Glomerular visceral epithelial cell (primary cell): ENCODE results near the gene GFOD2.

Experiments
- DNase-seq: peaks from one replicate; pipeline ENCODE4 v3.0.0-alpha.2; 2016; ENCODE audit errors: extremely low spot score

Gene GFOD2

DNA sequence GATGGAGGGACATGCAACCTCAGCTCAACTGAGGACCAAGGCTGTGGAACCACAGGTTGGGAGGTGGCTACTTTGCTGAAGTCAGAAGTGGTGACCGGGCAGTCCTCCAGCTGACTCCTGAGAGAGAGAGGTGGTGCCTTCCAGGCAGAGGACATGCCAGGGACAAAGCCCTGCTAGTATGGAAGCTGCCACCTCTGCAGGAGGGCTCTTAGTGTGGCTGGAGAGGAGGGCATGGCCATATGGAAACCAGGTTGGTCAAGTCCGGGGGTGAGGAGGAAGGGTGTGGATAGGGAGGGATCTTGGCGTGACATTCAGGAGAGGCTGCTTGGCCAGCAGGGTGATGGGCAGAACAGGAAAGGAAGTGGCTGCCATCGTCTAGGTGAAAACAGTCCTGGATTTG lies 46.8 kb downstream of the GFOD2 start:
- DNase-seq = no peak

GRCh38 chr16:67669499-67670101 lies 49.5 kb downstream of the GFOD2 start:
- DNase-seq = no peak

DNA sequence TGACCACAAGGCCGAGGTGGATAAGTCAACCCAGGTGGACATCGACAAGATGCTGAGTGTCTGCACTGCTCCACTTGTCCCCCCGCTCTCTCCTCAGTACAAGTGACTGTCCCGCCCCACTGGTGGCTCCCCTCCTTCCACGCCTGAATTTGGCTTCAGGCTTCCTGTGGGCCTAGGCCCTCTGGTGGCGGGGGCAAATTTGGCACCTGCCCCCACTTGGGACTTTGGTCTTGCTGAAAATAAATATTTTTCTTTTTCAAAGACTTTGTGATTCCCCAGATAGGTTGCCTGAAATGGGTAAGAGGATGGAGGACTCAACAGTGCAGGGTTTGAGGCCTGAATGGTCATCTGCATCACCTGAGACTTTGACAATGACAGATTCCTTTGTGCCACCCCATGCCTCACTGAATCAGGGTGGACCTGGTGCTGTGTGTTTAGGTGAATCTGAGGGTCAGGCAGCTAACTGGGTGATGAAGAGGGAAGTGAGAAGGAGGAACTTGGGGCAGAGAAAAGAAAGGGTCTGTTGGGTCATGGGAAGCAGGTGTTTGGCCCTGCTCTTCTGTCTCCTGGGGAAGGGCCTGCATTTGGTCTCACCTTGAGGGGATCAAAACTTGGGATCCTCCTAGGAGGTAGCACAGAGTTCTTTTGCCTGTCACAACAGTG lies 50.5 kb downstream of the GFOD2 start:
- DNase-seq = no peak

- DNase-seq = peak; percentile 91
Observed at GRCh38 chr16:67667817-67668494, 51.2 kb downstream of the GFOD2 start.

DNA sequence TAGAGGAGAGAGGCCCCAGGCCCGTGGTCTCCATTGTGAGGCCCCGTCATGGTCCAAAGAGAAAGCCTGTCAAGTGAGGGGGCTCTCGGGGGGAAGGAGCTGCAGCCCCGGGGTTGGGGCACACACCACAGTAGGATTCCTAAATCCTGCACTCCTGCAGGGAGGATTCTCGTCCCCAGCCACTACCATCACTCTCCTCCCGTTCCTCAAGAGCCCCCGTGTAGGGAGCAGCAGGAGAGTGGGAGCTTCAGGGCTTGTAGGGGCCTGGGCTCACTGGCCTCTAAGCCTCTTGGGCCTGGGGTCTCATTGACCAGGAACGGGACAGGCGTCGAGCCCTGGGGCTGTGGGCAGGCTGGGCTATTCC lies 51.7 kb downstream of the GFOD2 start:
- DNase-seq = no peak

GRCh38 chr16:67666559-67667452 lies 52.3 kb downstream of the GFOD2 start, which contains the start of the genes C16orf86 and ENKD1:
Gene C16orf86, plus strand, starts transcription at chr16:67666814. Its CDS starts 157 bp downstream, at chr16:67666971.
Gene ENKD1, minus strand, starts transcription at chr16:67666750. Its CDS starts 308 bp downstream, at chr16:67666442.
- DNase-seq = peak; percentile 53

DNA sequence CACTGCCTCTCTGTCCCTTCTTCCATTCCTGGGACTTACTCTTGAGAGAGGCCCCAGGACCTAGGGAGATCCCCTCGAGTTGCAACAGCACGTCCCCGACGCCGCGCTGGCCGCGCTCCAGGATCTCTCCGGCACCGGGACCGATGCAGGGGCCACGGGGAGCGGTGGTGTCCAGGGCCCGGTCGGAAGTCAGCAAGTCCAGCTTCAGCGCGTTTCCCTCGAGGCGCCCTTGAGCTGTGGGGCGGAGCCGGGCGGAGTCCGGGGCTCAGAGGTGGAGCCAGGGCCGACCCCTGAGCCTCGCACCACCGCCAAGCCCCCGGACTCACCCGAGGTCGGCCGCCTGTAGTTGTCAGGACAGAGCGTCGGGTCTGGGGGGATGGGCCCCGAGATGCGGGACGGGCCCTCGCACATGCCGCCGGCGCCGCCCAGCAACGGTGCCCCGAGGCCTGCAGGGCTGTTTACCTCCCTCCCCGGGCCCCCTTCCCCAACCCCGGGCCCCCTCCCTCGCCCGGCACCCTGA lies 53.0 kb downstream of the GFOD2 start:
- DNase-seq = no peak

DNA sequence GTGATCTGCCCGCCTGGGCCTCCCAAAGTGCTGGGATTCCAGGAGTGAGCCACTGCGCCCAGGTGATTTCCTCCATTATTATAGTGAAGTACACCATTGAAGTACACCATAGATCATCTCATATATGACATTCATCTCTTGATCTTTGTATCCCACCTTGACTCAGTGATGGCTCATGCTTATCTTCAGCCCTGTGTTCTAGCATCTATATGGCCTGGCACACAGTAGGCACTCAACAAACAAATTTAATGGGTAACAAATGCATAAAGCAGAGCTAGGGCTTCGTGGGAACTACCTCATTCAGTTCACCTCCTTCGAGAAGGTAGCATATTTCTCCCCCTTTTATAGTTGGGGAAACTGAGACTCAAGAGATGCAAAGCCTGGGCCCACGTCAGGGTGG lies 53.5 kb downstream of the GFOD2 start:
- no peak for DNase-seq

GRCh38 chr16:67664871-67665270 lies 54.2 kb downstream of the GFOD2 start:
- no peak for DNase-seq

- DNase-seq = no peak
Observed at GRCh38 chr16:67664258-67664657, 54.9 kb downstream of the GFOD2 start.

DNA sequence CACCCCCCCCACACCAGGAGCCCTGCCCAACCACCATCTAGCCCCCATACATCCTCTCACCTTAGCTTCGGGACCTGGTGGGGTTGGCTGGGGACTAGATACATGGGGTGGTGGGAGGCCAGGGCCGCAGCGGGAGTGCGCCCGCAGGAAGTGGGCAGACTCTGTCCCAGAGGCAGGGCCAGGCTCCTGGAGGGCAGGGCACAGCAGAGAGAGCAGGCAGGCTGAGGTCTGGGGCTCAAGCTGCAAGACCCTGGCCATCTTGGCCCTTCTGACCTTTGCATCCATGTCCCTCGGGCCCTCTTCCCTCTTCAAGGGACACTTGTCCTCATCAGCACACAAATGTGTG lies 55.3 kb downstream of the GFOD2 start:
- DNase-seq = no peak

- no peak for DNase-seq
Observed at GRCh38 chr16:67663151-67663876, 55.8 kb downstream of the GFOD2 start.

GRCh38 chr16:67662653-67663010 lies 56.5 kb downstream of the GFOD2 start:
- no peak for DNase-seq

DNA sequence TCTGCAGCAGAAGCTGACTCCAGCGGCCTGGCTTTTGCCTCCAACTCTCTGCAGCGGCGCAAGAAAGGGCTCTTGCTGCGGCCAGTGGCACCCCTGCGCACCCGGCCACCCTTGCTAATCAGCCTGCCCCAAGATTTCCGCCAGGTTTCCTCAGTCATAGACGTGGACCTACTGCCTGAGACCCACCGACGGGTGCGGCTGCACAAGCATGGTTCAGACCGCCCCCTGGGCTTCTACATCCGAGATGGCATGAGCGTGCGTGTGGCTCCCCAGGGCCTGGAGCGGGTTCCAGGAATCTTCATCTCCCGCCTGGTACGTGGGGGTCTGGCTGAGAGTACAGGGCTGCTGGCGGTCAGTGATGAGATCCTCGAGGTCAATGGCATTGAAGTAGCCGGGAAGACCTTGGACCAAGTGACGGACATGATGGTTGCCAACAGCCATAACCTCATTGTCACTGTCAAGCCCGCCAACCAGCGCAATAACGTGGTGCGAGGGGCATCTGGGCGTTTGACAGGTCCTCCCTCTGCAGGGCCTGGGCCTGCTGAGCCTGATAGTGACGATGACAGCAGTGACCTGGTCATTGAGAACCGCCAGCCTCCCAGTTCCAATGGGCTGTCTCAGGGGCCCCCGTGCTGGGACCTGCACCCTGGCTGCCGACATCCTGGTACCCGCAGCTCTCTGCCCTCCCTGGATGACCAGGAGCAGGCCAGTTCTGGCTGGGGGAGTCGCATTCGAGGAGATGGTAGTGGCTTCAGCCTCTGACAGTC lies 57.0 kb downstream of the GFOD2 start:
- no peak for DNase-seq

GRCh38 chr16:67661101-67661761 lies 57.9 kb downstream of the GFOD2 start:
- peak; percentile 59 for DNase-seq

- DNase-seq = peak; percentile 92
Observed at GRCh38 chr16:67660564-67661028, 58.5 kb downstream of the GFOD2 start, which contains the start of gene PARD6A. Gene PARD6A, plus strand, starts transcription at chr16:67660960. Its CDS starts 79 bp downstream, at chr16:67661039.

DNA sequence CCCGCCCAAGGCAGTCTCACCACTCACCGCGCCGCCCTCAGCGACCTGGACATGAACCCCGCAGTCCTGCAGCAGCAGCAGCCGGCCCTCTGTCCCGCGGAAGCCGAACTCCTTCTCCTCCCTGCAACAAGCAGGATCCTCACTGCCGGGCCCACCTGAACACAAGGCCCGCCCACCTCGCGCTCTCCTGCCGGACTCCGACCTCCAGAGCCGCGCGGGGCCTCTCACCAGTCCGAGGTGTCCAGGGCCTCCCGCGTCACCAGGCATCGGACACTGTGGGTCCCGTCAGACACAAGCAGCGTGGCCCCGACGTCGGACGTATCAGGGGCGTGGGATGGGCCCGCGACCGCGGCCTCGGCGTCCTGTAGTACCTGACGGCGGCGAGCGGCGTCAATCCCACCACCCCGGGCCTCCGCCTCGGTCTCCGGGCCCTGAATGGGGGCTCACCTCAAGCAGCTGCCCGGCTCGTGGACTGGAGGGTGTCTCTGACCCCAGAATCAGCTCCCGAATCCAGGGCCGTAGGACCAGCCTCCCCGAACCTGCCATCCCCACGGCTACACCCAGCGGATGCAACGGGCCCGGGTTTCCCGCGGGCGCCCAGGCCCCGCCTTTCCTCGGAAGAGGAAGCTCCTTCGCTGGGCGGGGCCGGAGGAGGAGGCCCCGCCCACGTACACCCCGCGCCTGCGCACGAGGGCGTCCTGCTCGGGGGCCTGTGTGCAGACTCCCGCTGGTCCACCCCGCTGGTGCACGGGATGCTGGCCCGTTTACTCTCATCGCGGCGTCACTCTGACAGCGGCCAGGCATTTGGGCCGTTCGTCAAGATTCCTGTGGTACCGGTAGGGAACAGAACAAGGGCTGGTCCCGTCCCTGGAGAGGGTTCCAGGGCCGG lies 59.2 kb downstream of the GFOD2 start, which contains the start of gene ACD:
ACD (minus strand) TSS at position 586 of the 889 bp plus-strand sequence; CDS start at position 546, 40 bp downstream.
- DNase-seq = peak; percentile 91

DNA sequence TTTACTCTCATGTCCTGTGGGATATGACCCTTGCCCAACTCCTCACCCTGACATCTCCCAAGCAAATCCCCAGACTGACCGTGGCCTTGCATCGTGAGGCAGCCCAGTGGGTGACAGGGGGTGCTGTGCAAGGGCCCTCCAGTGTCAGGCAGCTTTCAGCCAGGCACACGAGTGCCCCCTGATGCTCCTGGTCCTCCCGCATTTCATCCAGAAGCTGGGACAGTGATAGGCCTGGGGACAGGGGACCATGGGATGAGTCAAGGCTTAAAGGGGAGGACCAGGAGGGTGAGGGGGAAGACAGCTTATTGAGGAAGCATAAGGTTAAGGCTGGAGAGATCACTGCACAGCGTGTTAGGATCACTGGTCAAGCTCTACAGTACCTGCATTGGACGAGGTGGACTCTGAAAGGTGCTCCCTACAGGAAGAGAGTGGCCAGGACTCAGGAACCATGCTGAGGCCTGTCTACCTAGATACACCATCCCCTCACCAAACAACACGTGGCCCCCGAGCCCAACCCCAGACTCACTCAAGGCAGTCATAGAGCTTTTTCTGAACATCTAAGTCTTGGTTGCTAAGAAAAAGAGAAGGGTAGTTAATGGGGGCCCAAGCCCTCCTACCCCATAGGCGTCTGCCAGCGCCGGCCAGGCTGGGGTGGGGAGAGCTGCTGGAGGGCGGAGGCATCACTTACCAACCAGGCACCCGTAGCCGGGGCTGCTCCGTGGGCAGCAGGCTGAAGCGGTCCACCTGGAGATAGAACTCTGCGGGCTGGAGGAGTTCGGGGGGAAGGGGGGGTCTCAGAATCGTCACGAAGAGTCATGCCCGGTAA lies 60.1 kb downstream of the GFOD2 start:
- DNase-seq = no peak
